LNCaP clone FGC (cell line): ENCODE data around the gene RABGGTB.
"Not testable (repeated sequence)": the region's sequence is repeated elsewhere in the genome, so short reads cannot be mapped to it uniquely, and the experiment has no call there.

ENCODE experiments used
- DNase-seq: peaks from one replicate; pipeline ENCODE4 v3.0.0-alpha.2; 2011; ENCODE audit warnings: low read depth
- H3K4me3 ChIP-seq: 2 replicates; pipeline ENCODE4 v1.5.1; 2011; ENCODE audit warnings: mild to moderate bottlenecking, low read depth, low read length, control low read depth
- CTCF ChIP-seq: IDR thresholded peaks from 2 replicates; pipeline ENCODE4 v1.5.1; 2012; ENCODE audit warnings: mild to moderate bottlenecking; ENCODE audit not compliant: control insufficient read depth, insufficient read depth; ENCODE audit errors: extremely low read depth

RABGGTB gene

DNA sequence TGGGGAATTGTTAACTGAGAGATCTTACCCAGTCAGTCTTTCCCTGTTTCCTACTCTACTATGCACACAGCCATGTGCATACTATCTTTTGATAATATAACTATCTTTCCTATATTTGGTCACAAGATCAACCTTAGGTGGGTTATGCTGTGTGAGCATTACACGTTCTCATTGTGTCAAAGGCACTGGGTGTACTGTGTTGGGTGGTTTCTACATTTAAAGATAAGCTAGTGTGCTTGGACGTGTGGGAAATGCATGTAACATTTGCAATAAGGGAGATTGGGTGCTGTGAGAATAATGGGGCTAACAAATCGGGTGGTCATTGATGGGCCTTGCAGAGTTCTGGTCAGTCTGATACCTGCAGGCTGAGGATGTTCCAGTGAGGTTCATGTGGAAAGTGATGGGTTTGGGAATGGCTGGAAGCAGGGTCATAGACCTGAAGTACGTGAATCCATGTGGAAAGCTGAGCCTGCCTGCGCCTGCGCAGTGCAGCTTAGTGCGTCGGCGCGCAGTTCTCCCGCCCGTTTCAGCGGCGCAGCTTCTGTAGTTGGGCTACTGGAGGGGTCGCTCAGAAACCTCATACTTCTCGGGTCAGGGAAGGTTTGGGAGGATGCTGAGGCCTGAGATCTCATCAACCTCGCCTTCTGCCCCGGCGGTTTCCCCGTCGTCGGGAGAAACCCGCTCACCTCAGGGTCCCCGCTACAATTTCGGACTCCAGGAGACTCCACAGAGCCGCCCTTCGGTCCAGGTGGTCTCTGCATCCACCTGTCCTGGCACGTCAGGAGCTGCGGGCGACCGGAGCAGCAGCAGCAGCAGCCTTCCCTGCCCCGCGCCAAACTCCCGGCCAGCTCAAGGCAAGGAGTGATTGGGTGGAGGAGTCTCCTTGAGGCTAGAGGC, 10.6 kb downstream of the RABGGTB start, which contains the start of gene MSH4:
Gene MSH4 (plus strand): TSS at position 507 of the 897 bp plus-strand sequence. CDS start 104 bp downstream, at position 611.
- no peak for TF ChIP-seq CTCF
- DNase-seq: no peak
- no peak within 1 kb of the TSS for H3K4me3 ChIP-seq

DNA sequence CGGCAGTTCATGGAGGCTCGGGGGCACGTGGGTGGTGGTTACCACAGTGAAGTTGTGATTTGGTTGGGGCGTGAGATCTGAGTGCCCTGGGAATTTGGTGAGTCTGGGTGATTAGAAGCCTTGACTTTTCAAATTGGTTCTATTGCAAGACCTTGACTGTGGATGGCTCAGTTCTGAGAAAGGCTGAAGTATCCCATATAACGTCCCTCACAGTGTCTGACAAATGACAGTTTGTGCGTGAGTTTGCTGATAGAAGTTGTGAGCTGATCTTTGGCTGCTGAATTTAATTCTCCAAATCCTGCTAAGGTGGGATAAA, 11.2 kb downstream of the RABGGTB start:
- DNase-seq: no peak
- no peak overlapping the region for H3K4me3 ChIP-seq
- no peak for TF ChIP-seq CTCF

DNA sequence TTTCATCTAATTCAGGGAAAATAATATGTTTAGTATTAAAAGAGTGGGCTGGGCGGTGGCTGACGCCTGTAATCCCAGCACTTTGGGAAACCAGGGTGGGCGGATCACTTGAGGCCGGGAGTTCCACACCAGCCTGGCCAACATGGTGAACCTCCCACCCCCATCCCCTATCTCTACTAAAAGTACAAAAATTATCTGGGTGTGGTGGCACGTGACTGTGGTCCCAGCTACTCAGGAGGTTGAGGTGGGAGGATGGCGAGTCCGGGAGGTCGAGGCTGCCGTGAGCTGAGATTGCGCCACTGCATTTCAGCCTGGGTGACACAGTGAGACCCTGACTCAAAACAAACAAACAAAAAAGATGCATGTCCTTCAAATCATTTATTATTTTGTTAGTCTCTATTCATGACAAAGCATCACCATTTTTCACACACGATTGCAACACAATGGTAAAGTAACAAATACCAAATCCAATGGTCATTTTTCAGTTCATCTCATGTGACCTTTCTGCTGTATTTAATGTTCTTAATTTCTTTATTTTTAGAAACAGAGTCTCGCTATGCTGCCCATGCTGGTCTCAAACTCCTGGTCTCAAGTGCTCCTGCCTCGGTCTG, 11.7 kb downstream of the RABGGTB start:
- TF ChIP-seq CTCF: no peak
- no peak for DNase-seq

GRCh38 chr1:75801480-75801879, 15.4 kb downstream of the RABGGTB start:
- not testable (repeated sequence) for H3K4me3 ChIP-seq, DNase-seq

More for the DNA sequence above, 11.7 kb downstream of the RABGGTB start:
- no peak overlapping the region for H3K4me3 ChIP-seq

GRCh38 chr1:75808921-75809320, 22.9 kb downstream of the RABGGTB start:
- TF ChIP-seq CTCF: no peak

DNA sequence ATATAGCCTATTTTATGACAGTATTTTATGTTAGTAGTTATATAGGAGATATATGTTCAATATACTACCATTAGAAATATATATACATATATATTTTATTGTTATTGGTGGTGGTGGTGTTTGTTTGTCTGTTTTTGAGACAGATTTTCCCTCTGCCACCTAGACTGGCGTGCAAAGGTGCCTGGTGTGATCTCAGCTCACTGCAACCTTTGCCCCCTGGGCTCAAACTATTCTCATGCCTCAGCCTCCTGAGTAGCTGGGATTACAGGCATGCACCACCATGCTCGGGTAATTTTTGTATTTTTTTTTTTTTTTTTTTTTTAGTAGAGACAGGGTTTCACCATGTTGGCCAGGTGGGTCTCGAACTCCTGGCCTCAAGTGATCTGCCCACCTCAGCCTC, 24.1 kb downstream of the RABGGTB start:
- H3K4me3 ChIP-seq, DNase-seq: not testable (repeated sequence)

More at GRCh38 chr1:75808921-75809320, 22.9 kb downstream of the RABGGTB start:
- no peak for DNase-seq
- H3K4me3 ChIP-seq: no peak overlapping the region

DNA sequence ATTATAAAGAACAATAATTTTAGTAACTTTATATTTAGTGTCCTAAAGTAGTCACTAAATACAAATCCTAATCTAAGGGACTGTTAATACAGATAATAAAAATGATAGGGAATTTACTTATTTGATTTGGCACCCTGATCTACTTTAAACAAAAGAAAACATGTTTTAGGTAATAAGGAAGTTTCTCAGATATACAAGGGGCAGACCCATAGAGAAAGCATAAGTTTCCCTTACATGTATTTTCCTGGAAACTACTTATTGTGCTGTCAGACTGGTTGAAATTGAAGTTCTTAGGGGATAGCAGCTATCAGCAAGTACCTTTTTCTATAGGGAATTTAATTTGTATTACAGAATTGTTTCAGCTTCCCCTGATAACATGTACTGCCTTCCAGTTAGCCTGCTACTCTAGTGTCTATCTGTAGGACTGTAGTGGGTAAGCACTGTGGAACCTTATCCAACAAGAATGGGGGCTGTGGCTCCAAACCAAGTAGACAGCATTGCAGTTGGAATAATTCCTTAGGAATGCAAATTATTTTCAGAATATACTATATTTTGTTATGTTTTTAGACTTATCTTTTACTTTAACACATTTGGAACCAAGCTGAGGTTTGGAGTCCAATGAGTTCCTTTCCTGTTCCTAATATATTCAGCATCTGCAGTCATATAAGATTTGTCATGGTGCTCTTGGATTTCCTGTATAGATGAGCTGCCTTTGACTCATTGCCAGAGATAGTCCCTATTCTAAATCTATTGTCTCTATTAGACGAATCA, 25.3 kb downstream of the RABGGTB start:
- no peak overlapping the region for H3K4me3 ChIP-seq
- DNase-seq: no peak
- TF ChIP-seq CTCF: no peak
